ENCODE measurements around the gene COL6A1.

Gene COL6A1
- total RNA-seq: 10.3 reads per million, percentile 32 among the genes with 10 or more reads in this experiment

- DNase-seq: peak; percentile 38
Observed at GRCh38 chr21:45981151-45982091, at the start of gene COL6A1. Gene COL6A1, plus strand, starts transcription at chr21:45981770. Its CDS starts 81 bp downstream, at chr21:45981851.

- DNase-seq: no peak
Observed at GRCh38 chr21:45932922-45933502, 48.6 kb upstream of the COL6A1 start.

GRCh38 chr21:45934085-45934484 is 47.5 kb upstream of the COL6A1 start:
- DNase-seq: no peak

GRCh38 chr21:45934554-45934953 is 47.0 kb upstream of the COL6A1 start:
- no peak for DNase-seq

- no peak for DNase-seq
Observed at GRCh38 chr21:45935628-45936027, 45.9 kb upstream of the COL6A1 start.

GRCh38 chr21:45937721-45938452 is 43.7 kb upstream of the COL6A1 start:
- no peak for DNase-seq

- DNase-seq: no peak
Observed at GRCh38 chr21:45938453-45938755, 43.2 kb upstream of the COL6A1 start.

- no peak for DNase-seq
Observed at GRCh38 chr21:45938811-45939520, 42.6 kb upstream of the COL6A1 start.

- DNase-seq: no peak
Observed at GRCh38 chr21:45939521-45940045, 42.0 kb upstream of the COL6A1 start.

GRCh38 chr21:45940091-45940490 is 41.5 kb upstream of the COL6A1 start:
- no peak for DNase-seq

GRCh38 chr21:45940621-45941337 is 40.8 kb upstream of the COL6A1 start:
- DNase-seq: no peak

GRCh38 chr21:45941338-45941710 is 40.2 kb upstream of the COL6A1 start:
- DNase-seq: no peak

- no peak for DNase-seq
Observed at GRCh38 chr21:45941717-45942546, 39.6 kb upstream of the COL6A1 start.

GRCh38 chr21:45942755-45943629 is 38.6 kb upstream of the COL6A1 start:
- no peak for DNase-seq

- DNase-seq: no peak
Observed at GRCh38 chr21:45943630-45944540, 37.7 kb upstream of the COL6A1 start.

GRCh38 chr21:45944601-45945000 is 37.0 kb upstream of the COL6A1 start:
- DNase-seq: no peak

- DNase-seq: no peak
Observed at GRCh38 chr21:45945066-45945867, 36.3 kb upstream of the COL6A1 start.

- DNase-seq: no peak
Observed at GRCh38 chr21:45945868-45946210, 35.7 kb upstream of the COL6A1 start.

Measured in effector CD4-positive, alpha-beta T cell (primary cell).